ENCODE data around the gene DIPK1C. TPM values are rescaled to one million over a fixed set of nuclear protein-coding genes. Genes with fewer than 3 reads are reported as not detected.

DIPK1C gene
- total and polyA plus RNA-seq, 2 donors (not counting 1 experiment from before 2014, with no cell fraction given) = not detected

DNA sequence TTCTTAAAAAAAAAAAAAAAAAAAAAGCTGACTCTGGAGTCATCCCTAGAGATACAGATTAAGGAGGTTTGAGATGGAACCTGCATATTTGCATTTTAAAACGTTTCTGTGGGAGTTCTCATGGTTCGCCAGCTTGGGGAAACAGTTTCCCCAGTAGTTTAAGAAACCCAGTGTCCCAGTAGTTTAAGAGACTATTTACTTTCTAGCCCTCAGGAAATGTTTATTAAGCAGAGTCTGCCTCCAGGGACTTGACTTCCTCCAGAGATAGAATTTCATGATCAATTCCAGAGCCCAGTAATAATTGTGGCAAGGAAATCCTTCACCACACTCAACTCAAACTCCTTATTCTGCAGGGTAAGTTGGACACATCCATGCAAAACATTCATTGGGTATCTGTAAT lies 39.1 kb downstream of the DIPK1C start:
- POLR2A ChIA-PET = no interaction called here
- H4K20me1 ChIP-seq (ENCODE audit: control insufficient read depth, insufficient read depth, low read length, poor library complexity, severe bottlenecking) = no peaks in the 10 kb centered on the region
- H2AFZ ChIP-seq (ENCODE audit: insufficient read depth, low read depth, low read length, poor library complexity, severe bottlenecking) = no peak overlapping the region
- no peaks in the 10 kb centered on the region for H3K36me3 ChIP-seq (replicated peaks in 1 of 2; ENCODE audit: control extremely low read depth in 1 of 2, control insufficient read depth in 1 of 2, extremely low read depth in 1 of 2, insufficient read depth in 2 of 2, low read length in 1 of 2)
- H3K27ac ChIP-seq (ENCODE audit: low read length in 2 of 2) = no peak overlapping the region
- CTCF ChIA-PET = no interaction called here
- Mint-ChIP-seq H3K27me3 (peaks cover 18% of the 10 kb centered on the region), H3K4me3 (no peak overlapping the region), H3K4me1 (no peaks in the 10 kb centered on the region), H3K9me3 (ENCODE audit: insufficient read depth) (no peaks in the 10 kb centered on the region), H3K27ac (no peak overlapping the region)
- H3K27me3 ChIP-seq (replicated peaks in 1 of 4; ENCODE audit: control extremely low read depth in 1 of 4, control insufficient read depth in 3 of 4, insufficient read depth in 4 of 4, low read length in 3 of 4) = no peaks in the 10 kb centered on the region
- intact Hi-C loops (cut with micrococcal nuclease) = no loop called here
- no peaks in the 10 kb centered on the region for H3K4me1 ChIP-seq (ENCODE audit: control insufficient read depth in 2 of 2, insufficient read depth in 2 of 2, low read length in 2 of 2)
- WGBS (ENCODE audit: insufficient coverage) = 0% methylated on average over 1 of the region's 2 CpGs
- no peak for ATAC-seq (ENCODE audit: low read depth)
- no peaks in the 10 kb centered on the region for H3K79me2 ChIP-seq (ENCODE audit: control insufficient read depth, insufficient read depth, low read length)
- H3K9ac ChIP-seq (ENCODE audit: low read length) = no peak overlapping the region
- TF ChIP-seq, protein P1, sequence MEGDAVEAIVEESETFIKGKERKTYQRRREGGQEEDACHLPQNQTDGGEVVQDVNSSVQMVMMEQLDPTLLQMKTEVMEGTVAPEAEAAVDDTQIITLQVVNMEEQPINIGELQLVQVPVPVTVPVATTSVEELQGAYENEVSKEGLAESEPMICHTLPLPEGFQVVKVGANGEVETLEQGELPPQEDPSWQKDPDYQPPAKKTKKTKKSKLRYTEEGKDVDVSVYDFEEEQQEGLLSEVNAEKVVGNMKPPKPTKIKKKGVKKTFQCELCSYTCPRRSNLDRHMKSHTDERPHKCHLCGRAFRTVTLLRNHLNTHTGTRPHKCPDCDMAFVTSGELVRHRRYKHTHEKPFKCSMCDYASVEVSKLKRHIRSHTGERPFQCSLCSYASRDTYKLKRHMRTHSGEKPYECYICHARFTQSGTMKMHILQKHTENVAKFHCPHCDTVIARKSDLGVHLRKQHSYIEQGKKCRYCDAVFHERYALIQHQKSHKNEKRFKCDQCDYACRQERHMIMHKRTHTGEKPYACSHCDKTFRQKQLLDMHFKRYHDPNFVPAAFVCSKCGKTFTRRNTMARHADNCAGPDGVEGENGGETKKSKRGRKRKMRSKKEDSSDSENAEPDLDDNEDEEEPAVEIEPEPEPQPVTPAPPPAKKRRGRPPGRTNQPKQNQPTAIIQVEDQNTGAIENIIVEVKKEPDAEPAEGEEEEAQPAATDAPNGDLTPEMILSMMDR (IDR thresholded peaks at IDR 0.05) = no peak
- no peak for TF ChIP-seq EZH2 (IDR thresholded peaks at IDR 0.05; ENCODE audit: borderline replicate concordance, insufficient read depth, low read depth, low read length, poor library complexity, severe bottlenecking)
- no peak for DNase-seq
- no peaks in the 10 kb centered on the region for H3K9me3 ChIP-seq (ENCODE audit: control extremely low read depth in 1 of 3, control insufficient read depth in 2 of 3, insufficient read depth in 1 of 3, low read length in 2 of 3)
- H3K4me2 ChIP-seq (replicated peaks; ENCODE audit: low read depth, low read length, poor library complexity, severe bottlenecking) = no peak overlapping the region
- no peak overlapping the region for H3K4me3 ChIP-seq (ENCODE audit: control extremely low read depth in 1 of 5, extremely low read depth in 1 of 5, insufficient read depth in 1 of 5, low read depth in 2 of 5, low read length in 4 of 5)

DNA sequence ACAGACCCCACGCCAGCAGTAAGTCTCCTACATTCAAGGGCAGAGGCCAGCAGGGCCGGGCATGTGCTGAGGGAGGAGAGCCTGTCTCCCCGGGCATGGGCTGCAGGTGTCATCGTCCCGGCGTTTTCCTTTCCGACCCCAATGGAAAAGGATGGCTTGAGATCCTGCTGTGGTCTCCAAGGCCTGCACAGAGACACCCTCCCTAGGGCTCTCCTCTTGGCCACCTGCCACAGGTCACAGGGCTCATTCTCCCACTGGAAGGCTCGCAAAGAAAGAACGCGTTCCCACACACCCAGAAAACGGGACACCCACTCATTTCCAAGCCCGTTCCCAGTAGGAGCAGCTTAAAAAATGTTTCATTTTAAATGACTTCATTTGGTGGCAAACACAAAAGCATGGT lies 41.0 kb downstream of the DIPK1C start:
- no peaks in the 10 kb centered on the region for H3K27me3 ChIP-seq (replicated peaks in 1 of 4; ENCODE audit: control extremely low read depth in 1 of 4, control insufficient read depth in 3 of 4, insufficient read depth in 4 of 4, low read length in 3 of 4)
- Mint-ChIP-seq H3K4me1 (no peaks in the 10 kb centered on the region), H3K27ac (no peak overlapping the region), H3K9me3 (ENCODE audit: insufficient read depth) (no peaks in the 10 kb centered on the region), H3K4me3 (no peak overlapping the region), H3K27me3 (peaks cover 18% of the 10 kb centered on the region)
- 94% methylated on average over 7 of the region's 12 CpGs for WGBS (ENCODE audit: insufficient coverage)
- H3K79me2 ChIP-seq (ENCODE audit: control insufficient read depth, insufficient read depth, low read length) = no peaks in the 10 kb centered on the region
- DNase-seq (no peak), ATAC-seq (ENCODE audit: low read depth) (no peak)
- no peak overlapping the region for H3K4me3 ChIP-seq (ENCODE audit: control extremely low read depth in 1 of 5, extremely low read depth in 1 of 5, insufficient read depth in 1 of 5, low read depth in 2 of 5, low read length in 4 of 5)
- intact Hi-C loops (cut with micrococcal nuclease) = no loop called here
- H3K4me2 ChIP-seq (replicated peaks; ENCODE audit: low read depth, low read length, poor library complexity, severe bottlenecking) = no peak overlapping the region
- H4K20me1 ChIP-seq (ENCODE audit: control insufficient read depth, insufficient read depth, low read length, poor library complexity, severe bottlenecking) = no peaks in the 10 kb centered on the region
- ChIA-PET CTCF (no interaction called here), POLR2A (no interaction called here)
- TF ChIP-seq, protein P1 (IDR thresholded peaks at IDR 0.05) = no peak
- TF ChIP-seq EZH2 (IDR thresholded peaks at IDR 0.05; ENCODE audit: borderline replicate concordance, insufficient read depth, low read depth, low read length, poor library complexity, severe bottlenecking) = no peak
- no peak overlapping the region for H3K27ac ChIP-seq (ENCODE audit: low read length in 2 of 2)
- no peak overlapping the region for H2AFZ ChIP-seq (ENCODE audit: insufficient read depth, low read depth, low read length, poor library complexity, severe bottlenecking)
- no peak overlapping the region for H3K9ac ChIP-seq (ENCODE audit: low read length)
- no peaks in the 10 kb centered on the region for H3K36me3 ChIP-seq (replicated peaks in 1 of 2; ENCODE audit: control extremely low read depth in 1 of 2, control insufficient read depth in 1 of 2, extremely low read depth in 1 of 2, insufficient read depth in 2 of 2, low read length in 1 of 2)
- peaks cover 0 to under 1% of the 10 kb centered on the region in 2 donors for H3K4me1 ChIP-seq (ENCODE audit: control insufficient read depth in 2 of 2, insufficient read depth in 2 of 2, low read length in 2 of 2)
- H3K9me3 ChIP-seq (ENCODE audit: control extremely low read depth in 1 of 3, control insufficient read depth in 2 of 3, insufficient read depth in 1 of 3, low read length in 2 of 3) = no peaks in the 10 kb centered on the region

Data from B cell (primary cell).